ENCODE results near the gene RGL1.

RGL1 gene

DNA sequence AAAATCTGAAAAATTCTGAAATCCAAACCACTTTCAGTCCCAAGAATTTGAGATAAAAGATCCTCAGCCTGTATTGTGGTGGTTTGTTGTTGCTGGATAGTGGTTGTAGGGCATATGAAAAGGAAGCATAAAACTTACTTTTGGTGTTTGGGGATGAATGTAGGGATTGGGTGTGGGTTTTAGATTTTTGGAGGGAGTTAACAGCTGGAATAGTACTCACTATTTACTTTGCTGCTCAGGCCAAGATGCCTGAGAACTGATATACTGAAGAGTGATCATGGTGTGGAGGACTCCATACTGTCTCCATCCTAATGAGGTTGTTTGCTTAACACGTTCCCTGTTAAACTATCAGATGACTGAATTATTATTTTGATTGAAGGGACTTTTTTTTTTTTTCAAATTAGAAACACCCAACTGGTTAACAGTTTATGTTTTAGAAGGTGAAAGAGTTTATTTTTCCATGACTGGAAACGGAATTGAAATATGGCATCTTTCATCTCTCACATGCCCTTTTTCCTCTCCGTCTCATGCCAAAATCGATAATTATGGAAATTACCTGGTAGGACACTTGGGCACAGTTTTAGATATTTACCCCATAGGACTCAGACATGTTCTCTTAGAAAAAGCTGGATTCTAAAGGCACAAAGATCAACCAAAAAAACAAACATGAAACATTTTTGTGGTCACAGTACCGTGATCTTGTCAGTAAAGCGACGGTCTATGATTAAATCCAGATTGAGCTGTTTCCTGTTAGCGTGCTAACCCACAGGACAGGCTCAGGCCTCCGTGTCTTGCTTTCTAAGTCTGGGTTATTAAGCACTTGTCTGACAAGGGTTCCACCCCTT is 37.3 kb downstream of the RGL1 start:
- H3K4me1 ChIP-seq (ENCODE audit: control insufficient read depth, insufficient read depth, low read length): peaks cover 20% of the 10 kb centered on the region
- TF ChIP-seq, protein P1, sequence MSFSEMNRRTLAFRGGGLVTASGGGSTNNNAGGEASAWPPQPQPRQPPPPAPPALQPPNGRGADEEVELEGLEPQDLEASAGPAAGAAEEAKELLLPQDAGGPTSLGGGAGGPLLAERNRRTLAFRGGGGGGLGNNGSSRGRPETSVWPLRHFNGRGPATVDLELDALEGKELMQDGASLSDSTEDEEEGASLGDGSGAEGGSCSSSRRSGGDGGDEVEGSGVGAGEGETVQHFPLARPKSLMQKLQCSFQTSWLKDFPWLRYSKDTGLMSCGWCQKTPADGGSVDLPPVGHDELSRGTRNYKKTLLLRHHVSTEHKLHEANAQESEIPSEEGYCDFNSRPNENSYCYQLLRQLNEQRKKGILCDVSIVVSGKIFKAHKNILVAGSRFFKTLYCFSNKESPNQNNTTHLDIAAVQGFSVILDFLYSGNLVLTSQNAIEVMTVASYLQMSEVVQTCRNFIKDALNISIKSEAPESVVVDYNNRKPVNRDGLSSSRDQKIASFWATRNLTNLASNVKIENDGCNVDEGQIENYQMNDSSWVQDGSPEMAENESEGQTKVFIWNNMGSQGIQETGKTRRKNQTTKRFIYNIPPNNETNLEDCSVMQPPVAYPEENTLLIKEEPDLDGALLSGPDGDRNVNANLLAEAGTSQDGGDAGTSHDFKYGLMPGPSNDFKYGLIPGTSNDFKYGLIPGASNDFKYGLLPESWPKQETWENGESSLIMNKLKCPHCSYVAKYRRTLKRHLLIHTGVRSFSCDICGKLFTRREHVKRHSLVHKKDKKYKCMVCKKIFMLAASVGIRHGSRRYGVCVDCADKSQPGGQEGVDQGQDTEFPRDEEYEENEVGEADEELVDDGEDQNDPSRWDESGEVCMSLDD (tag by site-specific recombination; IDR thresholded peaks at IDR 0.05): no peak
- TF ChIP-seq ZNF366 (tag by site-specific recombination; conservative IDR thresholded peaks at IDR 0.05) (0 out of 2 replicates have a peak, but pooled peaks have one; percentile 19), ZNF157 (tag by site-specific recombination; IDR thresholded peaks at IDR 0.05) (no peak), ZNF843 (tag by site-specific recombination; IDR thresholded peaks at IDR 0.05) (0 out of 2 replicates have a peak, but pooled peaks have one; percentile 37), ZXDB (tag by site-specific recombination; IDR thresholded peaks at IDR 0.05) (peak; percentile 52; the same call in 1 of the 2 replicates), OSR2 (tag by site-specific recombination; IDR thresholded peaks at IDR 0.05) (peak; percentile 57), ZNF610 (tag by site-specific recombination; IDR thresholded peaks at IDR 0.05; ENCODE audit: borderline replicate concordance) (0 out of 2 replicates have a peak, but pooled peaks have one; percentile 16), KLF16 (tag by site-specific recombination; IDR thresholded peaks at IDR 0.05) (no peak), ZEB2 (tag by site-specific recombination; IDR thresholded peaks at IDR 0.05) (peak; percentile 69), MZF1 (tag by site-specific recombination; IDR thresholded peaks at IDR 0.05; ENCODE audit: borderline replicate concordance) (peak; percentile 78; the same call in 1 of the 2 replicates), FEZF1 (tag by site-specific recombination; IDR thresholded peaks at IDR 0.05) (peak; percentile 85; the same call in 1 of the 2 replicates), ZNF335 (tag by site-specific recombination; conservative IDR thresholded peaks at IDR 0.05) (peak; percentile 50), SP7 (tag by site-specific recombination; IDR thresholded peaks at IDR 0.05) (peak; percentile 93), ZFHX2 (tag by site-specific recombination; conservative IDR thresholded peaks at IDR 0.05) (no peak)
- TF ChIP-seq, protein P2, sequence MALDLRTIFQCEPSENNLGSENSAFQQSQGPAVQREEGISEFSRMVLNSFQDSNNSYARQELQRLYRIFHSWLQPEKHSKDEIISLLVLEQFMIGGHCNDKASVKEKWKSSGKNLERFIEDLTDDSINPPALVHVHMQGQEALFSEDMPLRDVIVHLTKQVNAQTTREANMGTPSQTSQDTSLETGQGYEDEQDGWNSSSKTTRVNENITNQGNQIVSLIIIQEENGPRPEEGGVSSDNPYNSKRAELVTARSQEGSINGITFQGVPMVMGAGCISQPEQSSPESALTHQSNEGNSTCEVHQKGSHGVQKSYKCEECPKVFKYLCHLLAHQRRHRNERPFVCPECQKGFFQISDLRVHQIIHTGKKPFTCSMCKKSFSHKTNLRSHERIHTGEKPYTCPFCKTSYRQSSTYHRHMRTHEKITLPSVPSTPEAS (tag by site-specific recombination; IDR thresholded peaks at IDR 0.05): no peak
- TF ChIP-seq, protein P3, sequence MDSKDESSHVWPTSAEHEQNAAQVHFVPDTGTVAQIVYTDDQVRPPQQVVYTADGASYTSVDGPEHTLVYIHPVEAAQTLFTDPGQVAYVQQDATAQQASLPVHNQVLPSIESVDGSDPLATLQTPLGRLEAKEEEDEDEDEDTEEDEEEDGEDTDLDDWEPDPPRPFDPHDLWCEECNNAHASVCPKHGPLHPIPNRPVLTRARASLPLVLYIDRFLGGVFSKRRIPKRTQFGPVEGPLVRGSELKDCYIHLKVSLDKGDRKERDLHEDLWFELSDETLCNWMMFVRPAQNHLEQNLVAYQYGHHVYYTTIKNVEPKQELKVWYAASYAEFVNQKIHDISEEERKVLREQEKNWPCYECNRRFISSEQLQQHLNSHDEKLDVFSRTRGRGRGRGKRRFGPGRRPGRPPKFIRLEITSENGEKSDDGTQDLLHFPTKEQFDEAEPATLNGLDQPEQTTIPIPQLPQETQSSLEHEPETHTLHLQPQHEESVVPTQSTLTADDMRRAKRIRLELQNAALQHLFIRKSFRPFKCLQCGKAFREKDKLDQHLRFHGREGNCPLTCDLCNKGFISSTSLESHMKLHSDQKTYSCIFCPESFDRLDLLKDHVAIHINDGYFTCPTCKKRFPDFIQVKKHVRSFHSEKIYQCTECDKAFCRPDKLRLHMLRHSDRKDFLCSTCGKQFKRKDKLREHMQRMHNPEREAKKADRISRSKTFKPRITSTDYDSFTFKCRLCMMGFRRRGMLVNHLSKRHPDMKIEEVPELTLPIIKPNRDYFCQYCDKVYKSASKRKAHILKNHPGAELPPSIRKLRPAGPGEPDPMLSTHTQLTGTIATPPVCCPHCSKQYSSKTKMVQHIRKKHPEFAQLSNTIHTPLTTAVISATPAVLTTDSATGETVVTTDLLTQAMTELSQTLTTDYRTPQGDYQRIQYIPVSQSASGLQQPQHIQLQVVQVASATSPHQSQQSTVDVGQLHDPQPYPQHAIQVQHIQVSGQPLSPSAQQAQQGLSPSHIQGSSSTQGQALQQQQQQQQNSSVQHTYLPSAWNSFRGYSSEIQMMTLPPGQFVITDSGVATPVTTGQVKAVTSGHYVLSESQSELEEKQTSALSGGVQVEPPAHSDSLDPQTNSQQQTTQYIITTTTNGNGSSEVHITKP (tag by site-specific recombination; IDR thresholded peaks at IDR 0.05): peak; percentile 27; the same call in 1 of the 2 replicates
- TF ChIP-seq, protein P4, sequence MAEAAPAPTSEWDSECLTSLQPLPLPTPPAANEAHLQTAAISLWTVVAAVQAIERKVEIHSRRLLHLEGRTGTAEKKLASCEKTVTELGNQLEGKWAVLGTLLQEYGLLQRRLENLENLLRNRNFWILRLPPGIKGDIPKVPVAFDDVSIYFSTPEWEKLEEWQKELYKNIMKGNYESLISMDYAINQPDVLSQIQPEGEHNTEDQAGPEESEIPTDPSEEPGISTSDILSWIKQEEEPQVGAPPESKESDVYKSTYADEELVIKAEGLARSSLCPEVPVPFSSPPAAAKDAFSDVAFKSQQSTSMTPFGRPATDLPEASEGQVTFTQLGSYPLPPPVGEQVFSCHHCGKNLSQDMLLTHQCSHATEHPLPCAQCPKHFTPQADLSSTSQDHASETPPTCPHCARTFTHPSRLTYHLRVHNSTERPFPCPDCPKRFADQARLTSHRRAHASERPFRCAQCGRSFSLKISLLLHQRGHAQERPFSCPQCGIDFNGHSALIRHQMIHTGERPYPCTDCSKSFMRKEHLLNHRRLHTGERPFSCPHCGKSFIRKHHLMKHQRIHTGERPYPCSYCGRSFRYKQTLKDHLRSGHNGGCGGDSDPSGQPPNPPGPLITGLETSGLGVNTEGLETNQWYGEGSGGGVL (tag by site-specific recombination; IDR thresholded peaks at IDR 0.05): no peak
- TF ChIP-seq, protein P5, sequence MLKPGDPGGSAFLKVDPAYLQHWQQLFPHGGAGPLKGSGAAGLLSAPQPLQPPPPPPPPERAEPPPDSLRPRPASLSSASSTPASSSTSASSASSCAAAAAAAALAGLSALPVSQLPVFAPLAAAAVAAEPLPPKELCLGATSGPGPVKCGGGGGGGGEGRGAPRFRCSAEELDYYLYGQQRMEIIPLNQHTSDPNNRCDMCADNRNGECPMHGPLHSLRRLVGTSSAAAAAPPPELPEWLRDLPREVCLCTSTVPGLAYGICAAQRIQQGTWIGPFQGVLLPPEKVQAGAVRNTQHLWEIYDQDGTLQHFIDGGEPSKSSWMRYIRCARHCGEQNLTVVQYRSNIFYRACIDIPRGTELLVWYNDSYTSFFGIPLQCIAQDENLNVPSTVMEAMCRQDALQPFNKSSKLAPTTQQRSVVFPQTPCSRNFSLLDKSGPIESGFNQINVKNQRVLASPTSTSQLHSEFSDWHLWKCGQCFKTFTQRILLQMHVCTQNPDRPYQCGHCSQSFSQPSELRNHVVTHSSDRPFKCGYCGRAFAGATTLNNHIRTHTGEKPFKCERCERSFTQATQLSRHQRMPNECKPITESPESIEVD (tag by site-specific recombination; IDR thresholded peaks at IDR 0.05): peak; percentile 90
- TF ChIP-seq, protein P6, sequence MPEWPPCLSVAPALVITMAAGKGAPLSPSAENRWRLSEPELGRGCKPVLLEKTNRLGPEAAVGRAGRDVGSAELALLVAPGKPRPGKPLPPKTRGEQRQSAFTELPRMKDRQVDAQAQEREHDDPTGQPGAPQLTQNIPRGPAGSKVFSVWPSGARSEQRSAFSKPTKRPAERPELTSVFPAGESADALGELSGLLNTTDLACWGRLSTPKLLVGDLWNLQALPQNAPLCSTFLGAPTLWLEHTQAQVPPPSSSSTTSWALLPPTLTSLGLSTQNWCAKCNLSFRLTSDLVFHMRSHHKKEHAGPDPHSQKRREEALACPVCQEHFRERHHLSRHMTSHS (tag by site-specific recombination; IDR thresholded peaks at IDR 0.05): no peak
- TF ChIP-seq, protein P7, sequence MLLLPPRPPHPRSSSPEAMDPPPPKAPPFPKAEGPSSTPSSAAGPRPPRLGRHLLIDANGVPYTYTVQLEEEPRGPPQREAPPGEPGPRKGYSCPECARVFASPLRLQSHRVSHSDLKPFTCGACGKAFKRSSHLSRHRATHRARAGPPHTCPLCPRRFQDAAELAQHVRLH (tag by site-specific recombination; IDR thresholded peaks at IDR 0.05): 0 out of 2 replicates have a peak, but pooled peaks have one; percentile 49
- TF ChIP-seq, protein P8, sequence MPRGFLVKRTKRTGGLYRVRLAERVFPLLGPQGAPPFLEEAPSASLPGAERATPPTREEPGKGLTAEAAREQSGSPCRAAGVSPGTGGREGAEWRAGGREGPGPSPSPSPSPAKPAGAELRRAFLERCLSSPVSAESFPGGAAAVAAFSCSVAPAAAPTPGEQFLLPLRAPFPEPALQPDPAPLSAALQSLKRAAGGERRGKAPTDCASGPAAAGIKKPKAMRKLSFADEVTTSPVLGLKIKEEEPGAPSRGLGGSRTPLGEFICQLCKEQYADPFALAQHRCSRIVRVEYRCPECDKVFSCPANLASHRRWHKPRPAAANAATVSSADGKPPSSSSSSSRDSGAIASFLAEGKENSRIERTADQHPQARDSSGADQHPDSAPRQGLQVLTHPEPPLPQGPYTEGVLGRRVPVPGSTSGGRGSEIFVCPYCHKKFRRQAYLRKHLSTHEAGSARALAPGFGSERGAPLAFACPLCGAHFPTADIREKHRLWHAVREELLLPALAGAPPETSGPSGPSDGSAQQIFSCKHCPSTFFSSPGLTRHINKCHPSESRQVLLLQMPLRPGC (tag by site-specific recombination; IDR thresholded peaks at IDR 0.05): 0 out of 2 replicates have a peak, but pooled peaks have one; percentile 40

More for the DNA sequence above, 37.3 kb downstream of the RGL1 start:
- peak overlapping the region; percentile 40 for H3K27ac ChIP-seq (ENCODE audit: extremely low read depth, low read depth, low read length)
- ChIA-PET POLR2A (interaction anchor here (0.8 kb wide), 1 partner anchor 37 kb away, joined by 3 read pairs; no protein-coding TSS in a partner anchor), CTCF (interaction anchor here (0.7 to 1.3 kb wide), 3 partner anchors 73 to 520 kb away, joined by 3 to 4 read pairs (median 3); no protein-coding TSS in a partner anchor)
- H3K9me3 ChIP-seq (ENCODE audit: control insufficient read depth, insufficient read depth, low read depth, low read length): no peaks in the 10 kb centered on the region
- no peaks in the 10 kb centered on the region for H3K36me3 ChIP-seq (ENCODE audit: control insufficient read depth in 2 of 2, insufficient read depth in 1 of 2, low read length in 2 of 2)
- no peak overlapping the region for H3K4me3 ChIP-seq (ENCODE audit: low read depth, low read length)
